ENCODE measurements around the gene EZH2.

DNA sequence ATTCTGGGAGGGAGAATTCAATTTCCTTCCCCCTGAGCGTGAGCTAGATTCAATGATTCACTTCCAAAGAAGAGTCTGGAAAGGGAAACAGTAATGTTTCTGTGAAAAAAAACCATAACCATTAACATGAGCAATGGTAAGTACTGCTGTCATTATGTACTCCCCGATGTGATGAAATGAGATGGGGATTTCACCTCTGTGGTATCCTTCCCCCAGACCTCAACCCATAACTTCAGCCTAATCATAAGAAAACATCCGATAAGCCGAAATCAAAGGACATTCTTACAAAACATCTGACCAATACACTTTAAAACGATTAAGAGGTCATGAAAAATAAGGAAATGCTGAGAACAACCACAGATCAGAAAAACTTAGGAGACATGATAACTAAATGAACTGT, 27.2 kb downstream of the EZH2 start:
- TF ChIP-seq NR2C2 (CRISPR knock-in tag; IDR thresholded peaks at IDR 0.05) (no peak), NR3C1 (CRISPR knock-in tag; conservative IDR thresholded peaks at IDR 0.05; ENCODE audit: low read depth) (no peak), E2F1 (CRISPR knock-in tag; IDR thresholded peaks at IDR 0.05) (no peak), TCF7 (CRISPR knock-in tag; IDR thresholded peaks at IDR 0.05; ENCODE audit: low read depth) (no peak), PRDM15 (CRISPR knock-in tag; IDR thresholded peaks at IDR 0.05) (no peak), NFYB (CRISPR knock-in tag; conservative IDR thresholded peaks at IDR 0.05; ENCODE audit: low read depth) (no peak)
- TF ChIP-seq, protein P1, sequence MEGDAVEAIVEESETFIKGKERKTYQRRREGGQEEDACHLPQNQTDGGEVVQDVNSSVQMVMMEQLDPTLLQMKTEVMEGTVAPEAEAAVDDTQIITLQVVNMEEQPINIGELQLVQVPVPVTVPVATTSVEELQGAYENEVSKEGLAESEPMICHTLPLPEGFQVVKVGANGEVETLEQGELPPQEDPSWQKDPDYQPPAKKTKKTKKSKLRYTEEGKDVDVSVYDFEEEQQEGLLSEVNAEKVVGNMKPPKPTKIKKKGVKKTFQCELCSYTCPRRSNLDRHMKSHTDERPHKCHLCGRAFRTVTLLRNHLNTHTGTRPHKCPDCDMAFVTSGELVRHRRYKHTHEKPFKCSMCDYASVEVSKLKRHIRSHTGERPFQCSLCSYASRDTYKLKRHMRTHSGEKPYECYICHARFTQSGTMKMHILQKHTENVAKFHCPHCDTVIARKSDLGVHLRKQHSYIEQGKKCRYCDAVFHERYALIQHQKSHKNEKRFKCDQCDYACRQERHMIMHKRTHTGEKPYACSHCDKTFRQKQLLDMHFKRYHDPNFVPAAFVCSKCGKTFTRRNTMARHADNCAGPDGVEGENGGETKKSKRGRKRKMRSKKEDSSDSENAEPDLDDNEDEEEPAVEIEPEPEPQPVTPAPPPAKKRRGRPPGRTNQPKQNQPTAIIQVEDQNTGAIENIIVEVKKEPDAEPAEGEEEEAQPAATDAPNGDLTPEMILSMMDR (IDR thresholded peaks at IDR 0.05) = no peak
- TF ChIP-seq, protein P2, sequence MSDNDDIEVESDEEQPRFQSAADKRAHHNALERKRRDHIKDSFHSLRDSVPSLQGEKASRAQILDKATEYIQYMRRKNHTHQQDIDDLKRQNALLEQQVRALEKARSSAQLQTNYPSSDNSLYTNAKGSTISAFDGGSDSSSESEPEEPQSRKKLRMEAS (CRISPR knock-in tag; IDR thresholded peaks at IDR 0.05) = no peak
- TF ChIP-seq, protein P3, sequence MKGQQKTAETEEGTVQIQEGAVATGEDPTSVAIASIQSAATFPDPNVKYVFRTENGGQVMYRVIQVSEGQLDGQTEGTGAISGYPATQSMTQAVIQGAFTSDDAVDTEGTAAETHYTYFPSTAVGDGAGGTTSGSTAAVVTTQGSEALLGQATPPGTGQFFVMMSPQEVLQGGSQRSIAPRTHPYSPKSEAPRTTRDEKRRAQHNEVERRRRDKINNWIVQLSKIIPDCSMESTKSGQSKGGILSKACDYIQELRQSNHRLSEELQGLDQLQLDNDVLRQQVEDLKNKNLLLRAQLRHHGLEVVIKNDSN (CRISPR knock-in tag; IDR thresholded peaks at IDR 0.05) = no peak
